Activated T-cell treated with anti-CD3 and anti-CD28 coated beads for 1 hour (primary cell): ENCODE data around the gene TBATA.

Experiments
- DNase-seq: peaks from one replicate; pipeline ENCODE4 v3.0.0-alpha.2; 2020; ENCODE audit warnings: low read depth

TBATA gene

GRCh38 chr10:70809011-70809611 lies 23.9 kb upstream of the TBATA start:
- DNase-seq, result no peak

- DNase-seq, result no peak
These were observed 22.4 kb upstream of the TBATA start for GRCh38 chr10:70807556-70807955.

GRCh38 chr10:70806841-70807240 lies 21.7 kb upstream of the TBATA start:
- DNase-seq, result no peak

GRCh38 chr10:70805619-70806215 lies 20.5 kb upstream of the TBATA start:
- DNase-seq, result no peak

- no peak for DNase-seq
These were observed 19.2 kb upstream of the TBATA start for GRCh38 chr10:70804421-70804808.

- DNase-seq, result no peak
These were observed 18.7 kb upstream of the TBATA start for GRCh38 chr10:70803775-70804420.

GRCh38 chr10:70801854-70802253 lies 16.7 kb upstream of the TBATA start:
- DNase-seq, result no peak

- no peak for DNase-seq
These were observed 13.9 kb upstream of the TBATA start for GRCh38 chr10:70799124-70799523.

GRCh38 chr10:70797840-70798239 lies 12.7 kb upstream of the TBATA start:
- no peak for DNase-seq

GRCh38 chr10:70795613-70796012 lies 10.4 kb upstream of the TBATA start:
- no peak for DNase-seq

GRCh38 chr10:70791386-70792039 lies 6.3 kb upstream of the TBATA start:
- DNase-seq, result no peak

GRCh38 chr10:70786799-70787415 lies 1.7 kb upstream of the TBATA start:
- no peak for DNase-seq

- no peak for DNase-seq
These were observed 706 bp downstream of the TBATA start for GRCh38 chr10:70784471-70784870.

GRCh38 chr10:70784016-70784415 lies 1.2 kb downstream of the TBATA start:
- DNase-seq, result no peak

GRCh38 chr10:70782746-70783680 lies 2.2 kb downstream of the TBATA start:
- DNase-seq, result no peak

- DNase-seq, result no peak
These were observed 3.0 kb downstream of the TBATA start for GRCh38 chr10:70782086-70782745.

GRCh38 chr10:70781461-70782051 lies 3.6 kb downstream of the TBATA start:
- DNase-seq, result no peak

GRCh38 chr10:70780772-70781171 lies 4.4 kb downstream of the TBATA start:
- DNase-seq, result no peak

- DNase-seq, result no peak
These were observed 4.8 kb downstream of the TBATA start for GRCh38 chr10:70780370-70780760.

- no peak for DNase-seq
These were observed 5.4 kb downstream of the TBATA start for GRCh38 chr10:70779511-70780369.
